Measurements from ENCODE around the gene CFAP74. TPM values are rescaled to one million over a fixed set of nuclear protein-coding genes. Genes with fewer than 3 reads are reported as not detected.

The CFAP74 gene
- total and polyA plus RNA-seq, 2 of the 13 experiments (the other 11 are each of a cell fraction or from before 2014, with no cell fraction given), result 0.27 to 0.62 TPM

DNA sequence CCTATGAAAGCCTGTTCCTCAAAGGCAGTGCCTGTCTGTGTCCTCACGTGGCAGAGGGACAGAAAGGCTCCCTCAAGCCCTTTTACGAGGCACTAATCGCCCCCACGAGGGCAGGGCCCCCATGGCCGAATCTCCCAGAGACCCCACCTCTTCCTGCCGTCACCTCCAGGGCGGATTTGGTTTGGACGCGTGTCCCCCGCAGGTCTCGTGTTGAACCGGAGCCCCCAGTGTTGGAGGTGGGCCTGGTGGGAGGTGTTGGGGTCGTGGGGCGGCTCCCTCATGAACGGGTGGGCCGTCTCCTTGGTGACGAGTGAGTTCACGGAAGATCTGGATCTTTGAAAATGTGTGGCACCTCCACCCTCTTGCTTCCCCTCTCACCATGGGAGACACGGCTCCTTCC is 27.6 kb downstream of the CFAP74 start:
- in situ Hi-C loops (cut with HindIII; ENCODE audit: extremely low pct_ligation_motif_present, low pct_unique_long_range_greater_than_20kb), result no loop called here
- BruUV-seq (replicated peaks), result no TSS peak
- H3K4me2 ChIP-seq (ENCODE audit: low read depth, low read length), result no peak overlapping the region
- ATAC-seq (no peak), DNase-seq (ENCODE audit: low spot score) (no peak), FAIRE-seq (no peak)
- H3K36me3 ChIP-seq (replicated peaks in 1 of 2; ENCODE audit: control insufficient read depth in 1 of 2, insufficient read depth in 2 of 2, low read length in 2 of 2), result no peaks in the 10 kb centered on the region
- H4K20me1 ChIP-seq (ENCODE audit: insufficient read depth, low read length), result no peaks in the 10 kb centered on the region
- no peaks in the 10 kb centered on the region for H3K79me2 ChIP-seq (ENCODE audit: insufficient read depth, low read length)
- WGBS (ENCODE audit: low lambda C conversion rate), result 53% methylated on average over 6 of the region's 19 CpGs
- H3K4me3 ChIP-seq (replicated peaks in 1 of 3; ENCODE audit: insufficient read depth in 1 of 3, low read depth in 2 of 3, low read length in 3 of 3), result no peak overlapping the region
- CTCF ChIA-PET (ENCODE audit: low intra/inter-chr PET ratio, low total read pairs), result no interaction called here
- POLR2A ChIA-PET, result no interaction called here
- no peak overlapping the region for H2AFZ ChIP-seq (ENCODE audit: low read length)
- H3K27ac ChIP-seq (ENCODE audit: extremely low read length, insufficient read depth, low read length), result no peak overlapping the region
- no peaks in the 10 kb centered on the region for H3K9me3 ChIP-seq (ENCODE audit: low read length)
- peaks cover 17 to 45% of the 10 kb centered on the region in 2 experiments; a peak in 4 of 5 replicates for H3K27me3 ChIP-seq (ENCODE audit: control insufficient read depth in 1 of 2, insufficient read depth in 2 of 2, low read length in 2 of 2)
- TF ChIP-seq ZNF746 (CRISPR knock-in tag; IDR thresholded peaks at IDR 0.05), result no peak
- TF ChIP-seq ZNF772 (CRISPR knock-in tag; IDR thresholded peaks at IDR 0.05), result no peak
- no peak for TF ChIP-seq FOXK2 (IDR thresholded peaks at IDR 0.05)
- TF ChIP-seq NRL (CRISPR knock-in tag; IDR thresholded peaks at IDR 0.05; ENCODE audit: borderline replicate concordance), result no peak
- TF ChIP-seq NR1H2 (CRISPR knock-in tag; IDR thresholded peaks at IDR 0.05; ENCODE audit: borderline replicate concordance, low read depth), result no peak
- TF ChIP-seq KAT7 (CRISPR knock-in tag; IDR thresholded peaks at IDR 0.05; ENCODE audit: borderline replicate concordance), result no peak
- TF ChIP-seq ZZZ3 (CRISPR knock-in tag; IDR thresholded peaks at IDR 0.05; ENCODE audit: borderline replicate concordance), result no peak
- TF ChIP-seq, protein P1, sequence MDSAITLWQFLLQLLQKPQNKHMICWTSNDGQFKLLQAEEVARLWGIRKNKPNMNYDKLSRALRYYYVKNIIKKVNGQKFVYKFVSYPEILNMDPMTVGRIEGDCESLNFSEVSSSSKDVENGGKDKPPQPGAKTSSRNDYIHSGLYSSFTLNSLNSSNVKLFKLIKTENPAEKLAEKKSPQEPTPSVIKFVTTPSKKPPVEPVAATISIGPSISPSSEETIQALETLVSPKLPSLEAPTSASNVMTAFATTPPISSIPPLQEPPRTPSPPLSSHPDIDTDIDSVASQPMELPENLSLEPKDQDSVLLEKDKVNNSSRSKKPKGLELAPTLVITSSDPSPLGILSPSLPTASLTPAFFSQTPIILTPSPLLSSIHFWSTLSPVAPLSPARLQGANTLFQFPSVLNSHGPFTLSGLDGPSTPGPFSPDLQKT (CRISPR knock-in tag; IDR thresholded peaks at IDR 0.05; ENCODE audit: borderline replicate concordance), result no peak
- no peak for TF ChIP-seq ARHGAP35 (CRISPR knock-in tag; IDR thresholded peaks at IDR 0.05; ENCODE audit: borderline replicate concordance)
- no peak for TF ChIP-seq HMG20B (CRISPR knock-in tag; conservative IDR thresholded peaks at IDR 0.05)
- no peak for TF ChIP-seq THYN1 (CRISPR knock-in tag; IDR thresholded peaks at IDR 0.05; ENCODE audit: borderline replicate concordance, low read depth)
- no peak for TF ChIP-seq TRIM24 (CRISPR knock-in tag; IDR thresholded peaks at IDR 0.05)
- TF ChIP-seq ZNF260 (CRISPR knock-in tag; IDR thresholded peaks at IDR 0.05; ENCODE audit: borderline replicate concordance, low read depth), result no peak
- TF ChIP-seq ZNF616 (CRISPR knock-in tag; IDR thresholded peaks at IDR 0.05; ENCODE audit: low read depth), result no peak
- no peak for TF ChIP-seq GATA4 (IDR thresholded peaks at IDR 0.05; ENCODE audit: borderline replicate concordance, low read depth)
- no peak overlapping the region for H3K9ac ChIP-seq (ENCODE audit: insufficient read depth, low read depth, low read length)
- intact Hi-C loops (cut with micrococcal nuclease; ENCODE audit: unreplicated experiment), result no loop called here
- H3K4me1 ChIP-seq (ENCODE audit: insufficient read depth, low read length), result no peaks in the 10 kb centered on the region

Measured in HepG2 (cell line).